ENCODE results near the gene FAM13B.
"Not testable (repeated sequence)": the region's sequence is repeated elsewhere in the genome, so short reads cannot be mapped to it uniquely, and the experiment has no call there.

Gene FAM13B

GRCh38 chr5:137975208-137975607, 57.7 kb downstream of the FAM13B start:
- Mint-ChIP-seq H3K9me3 (peaks cover 33% of the 10 kb centered on the region), H3K4me3 (no peak overlapping the region), H3K36me3 (ENCODE audit: low read depth) (peaks cover 78% of the 10 kb centered on the region), H3K27ac (no peak overlapping the region), H3K4me1 (no peaks in the 10 kb centered on the region), H3K27me3 (ENCODE audit: low read depth, poor library complexity) (no peaks in the 10 kb centered on the region)
- no peak for DNase-seq
- no peak for TF ChIP-seq CTCF (IDR thresholded peaks at IDR 0.05)

- DNase-seq; H3K4me3 Mint-ChIP-seq; H3K27ac Mint-ChIP-seq; H3K4me1 Mint-ChIP-seq; H3K27me3 Mint-ChIP-seq (ENCODE audit: low read depth, poor library complexity): not testable (repeated sequence)
- Mint-ChIP-seq H3K36me3 (ENCODE audit: low read depth) (peaks cover 75% of the 10 kb centered on the region), H3K9me3 (peaks cover 52% of the 10 kb centered on the region)
These were observed 62.5 kb downstream of the FAM13B start for GRCh38 chr5:137970384-137970783.

GRCh38 chr5:137960819-137961218, 72.1 kb downstream of the FAM13B start:
- no peaks in the 10 kb centered on the region for H3K4me1 Mint-ChIP-seq
- DNase-seq = no peak
- H3K4me3 Mint-ChIP-seq = no peak overlapping the region
- peaks cover 55% of the 10 kb centered on the region for H3K36me3 Mint-ChIP-seq (ENCODE audit: low read depth)
- no peaks in the 10 kb centered on the region for H3K27me3 Mint-ChIP-seq (ENCODE audit: low read depth, poor library complexity)
- TF ChIP-seq CTCF (IDR thresholded peaks at IDR 0.05) = no peak
- H3K27ac Mint-ChIP-seq = no peak overlapping the region
- no peaks in the 10 kb centered on the region for H3K9me3 Mint-ChIP-seq

- Mint-ChIP-seq H3K4me3 (no peak overlapping the region), H3K27ac (no peak overlapping the region), H3K4me1 (no peaks in the 10 kb centered on the region), H3K36me3 (ENCODE audit: low read depth) (peaks cover 52% of the 10 kb centered on the region), H3K9me3 (no peaks in the 10 kb centered on the region), H3K27me3 (ENCODE audit: low read depth, poor library complexity) (no peaks in the 10 kb centered on the region)
- no peak for TF ChIP-seq CTCF (IDR thresholded peaks at IDR 0.05)
- no peak for DNase-seq
These were observed 72.7 kb downstream of the FAM13B start for GRCh38 chr5:137960141-137960540.

- no peak for TF ChIP-seq CTCF (IDR thresholded peaks at IDR 0.05)
- Mint-ChIP-seq H3K36me3 (ENCODE audit: low read depth) (peaks cover 49% of the 10 kb centered on the region), H3K27ac (no peak overlapping the region), H3K27me3 (ENCODE audit: low read depth, poor library complexity) (no peaks in the 10 kb centered on the region), H3K4me1 (no peaks in the 10 kb centered on the region), H3K4me3 (no peak overlapping the region), H3K9me3 (no peaks in the 10 kb centered on the region)
- no peak for DNase-seq
These were observed 73.4 kb downstream of the FAM13B start for GRCh38 chr5:137959488-137959887.

- no peaks in the 10 kb centered on the region for H3K27me3 Mint-ChIP-seq (ENCODE audit: low read depth, poor library complexity)
- no peak overlapping the region for H3K27ac Mint-ChIP-seq
- no peak for TF ChIP-seq CTCF (IDR thresholded peaks at IDR 0.05)
- no peak overlapping the region for H3K4me3 Mint-ChIP-seq
- H3K9me3 Mint-ChIP-seq = no peaks in the 10 kb centered on the region
- no peaks in the 10 kb centered on the region for H3K4me1 Mint-ChIP-seq
- H3K36me3 Mint-ChIP-seq (ENCODE audit: low read depth) = peaks cover 61% of the 10 kb centered on the region
- DNase-seq = no peak
These were observed 74.9 kb downstream of the FAM13B start for GRCh38 chr5:137957948-137958347.

Measured in nephron progenitor cell (in vitro differentiated cells).